ENCODE data around the gene MYOF.

MYOF gene

GRCh38 chr10:93406364-93407145 is 75.6 kb downstream of the MYOF start:
- H3K4me1 Mint-ChIP-seq (ENCODE audit: low read depth): peaks cover 15% of the 10 kb centered on the region
- H3K36me3 Mint-ChIP-seq (ENCODE audit: low read depth): peaks cover 47% of the 10 kb centered on the region
- H3K27ac Mint-ChIP-seq: no peak overlapping the region
- H3K9me3 Mint-ChIP-seq: no peaks in the 10 kb centered on the region
- H3K4me3 Mint-ChIP-seq: no peak overlapping the region
- H3K27me3 Mint-ChIP-seq: no peaks in the 10 kb centered on the region

- Mint-ChIP-seq H3K36me3 (ENCODE audit: low read depth) (peaks cover 43% of the 10 kb centered on the region), H3K4me1 (ENCODE audit: low read depth) (no peaks in the 10 kb centered on the region), H3K9me3 (no peaks in the 10 kb centered on the region), H3K27me3 (no peaks in the 10 kb centered on the region), H3K4me3 (no peak overlapping the region), H3K27ac (no peak overlapping the region)
These were observed 78.1 kb downstream of the MYOF start for GRCh38 chr10:93404048-93404354.

GRCh38 chr10:93403152-93404047 is 78.7 kb downstream of the MYOF start:
- Mint-ChIP-seq H3K9me3 (no peaks in the 10 kb centered on the region), H3K36me3 (ENCODE audit: low read depth) (peaks cover 44% of the 10 kb centered on the region), H3K27ac (no peak overlapping the region), H3K4me3 (no peak overlapping the region), H3K4me1 (ENCODE audit: low read depth) (no peaks in the 10 kb centered on the region), H3K27me3 (no peaks in the 10 kb centered on the region)

- Mint-ChIP-seq H3K4me1 (ENCODE audit: low read depth) (no peaks in the 10 kb centered on the region), H3K36me3 (ENCODE audit: low read depth) (peaks cover 54% of the 10 kb centered on the region), H3K27me3 (no peaks in the 10 kb centered on the region), H3K4me3 (no peak overlapping the region), H3K9me3 (no peaks in the 10 kb centered on the region), H3K27ac (no peak overlapping the region)
These were observed 79.9 kb downstream of the MYOF start for GRCh38 chr10:93402192-93402591.

GRCh38 chr10:93398528-93398927 is 83.6 kb downstream of the MYOF start:
- Mint-ChIP-seq H3K9me3 (no peaks in the 10 kb centered on the region), H3K4me3 (no peak overlapping the region), H3K27ac (no peak overlapping the region), H3K4me1 (ENCODE audit: low read depth) (no peaks in the 10 kb centered on the region), H3K36me3 (ENCODE audit: low read depth) (peaks cover 43% of the 10 kb centered on the region), H3K27me3 (no peaks in the 10 kb centered on the region)

- H3K9me3 Mint-ChIP-seq: no peaks in the 10 kb centered on the region
- H3K27ac Mint-ChIP-seq: no peak overlapping the region
- no peaks in the 10 kb centered on the region for H3K4me1 Mint-ChIP-seq (ENCODE audit: low read depth)
These were observed 85.1 kb downstream of the MYOF start for GRCh38 chr10:93397020-93397419.

GRCh38 chr10:93393211-93393610 is 88.9 kb downstream of the MYOF start:
- Mint-ChIP-seq H3K27me3 (no peaks in the 10 kb centered on the region), H3K27ac (no peak overlapping the region), H3K9me3 (no peaks in the 10 kb centered on the region), H3K4me3 (no peak overlapping the region), H3K4me1 (ENCODE audit: low read depth) (peaks cover 3% of the 10 kb centered on the region), H3K36me3 (ENCODE audit: low read depth) (peaks cover 14% of the 10 kb centered on the region)

More at GRCh38 chr10:93397020-93397419, 85.1 kb downstream of the MYOF start:
- Mint-ChIP-seq H3K36me3 (ENCODE audit: low read depth) (peaks cover 31% of the 10 kb centered on the region), H3K27me3 (no peaks in the 10 kb centered on the region), H3K4me3 (no peak overlapping the region)

- H3K36me3 Mint-ChIP-seq (ENCODE audit: low read depth): peaks cover 11% of the 10 kb centered on the region
- no peaks in the 10 kb centered on the region for H3K9me3 Mint-ChIP-seq
- H3K4me1 Mint-ChIP-seq (ENCODE audit: low read depth): peaks cover 11% of the 10 kb centered on the region
- H3K4me3 Mint-ChIP-seq: no peak overlapping the region
- H3K27me3 Mint-ChIP-seq: no peaks in the 10 kb centered on the region
- no peak overlapping the region for H3K27ac Mint-ChIP-seq
These were observed 90.0 kb downstream of the MYOF start for GRCh38 chr10:93392121-93392520.

GRCh38 chr10:93390306-93391090 is 91.6 kb downstream of the MYOF start:
- H3K27me3 Mint-ChIP-seq: no peaks in the 10 kb centered on the region
- H3K36me3 Mint-ChIP-seq (ENCODE audit: low read depth): peaks cover 18% of the 10 kb centered on the region
- peaks cover 21% of the 10 kb centered on the region for H3K4me1 Mint-ChIP-seq (ENCODE audit: low read depth)
- no peaks in the 10 kb centered on the region for H3K9me3 Mint-ChIP-seq
- no peak overlapping the region for H3K4me3 Mint-ChIP-seq
- H3K27ac Mint-ChIP-seq: no peak overlapping the region

GRCh38 chr10:93386631-93387369 is 95.3 kb downstream of the MYOF start:
- peaks cover 23% of the 10 kb centered on the region for H3K36me3 Mint-ChIP-seq (ENCODE audit: low read depth)
- H3K27me3 Mint-ChIP-seq: no peaks in the 10 kb centered on the region
- no peaks in the 10 kb centered on the region for H3K9me3 Mint-ChIP-seq
- peak overlapping the region; percentile 69 for H3K27ac Mint-ChIP-seq
- H3K4me1 Mint-ChIP-seq (ENCODE audit: low read depth): peaks cover 29% of the 10 kb centered on the region
- peak overlapping the region; percentile 24 for H3K4me3 Mint-ChIP-seq

GRCh38 chr10:93385345-93385744 is 96.8 kb downstream of the MYOF start:
- Mint-ChIP-seq H3K9me3 (no peaks in the 10 kb centered on the region), H3K4me1 (ENCODE audit: low read depth) (peaks cover 38% of the 10 kb centered on the region), H3K27ac (no peak overlapping the region), H3K27me3 (no peaks in the 10 kb centered on the region), H3K36me3 (ENCODE audit: low read depth) (peaks cover 29% of the 10 kb centered on the region), H3K4me3 (no peak overlapping the region)

GRCh38 chr10:93384006-93384405 is 98.1 kb downstream of the MYOF start:
- no peaks in the 10 kb centered on the region for H3K27me3 Mint-ChIP-seq
- no peaks in the 10 kb centered on the region for H3K9me3 Mint-ChIP-seq
- H3K4me3 Mint-ChIP-seq: no peak overlapping the region
- H3K4me1 Mint-ChIP-seq (ENCODE audit: low read depth): peaks cover 51% of the 10 kb centered on the region
- H3K36me3 Mint-ChIP-seq (ENCODE audit: low read depth): peaks cover 34% of the 10 kb centered on the region
- H3K27ac Mint-ChIP-seq: peak overlapping the region; percentile 64

GRCh38 chr10:93383562-93383981 is 98.6 kb downstream of the MYOF start:
- peaks cover 55% of the 10 kb centered on the region for H3K4me1 Mint-ChIP-seq (ENCODE audit: low read depth)
- no peak overlapping the region for H3K4me3 Mint-ChIP-seq

More at GRCh38 chr10:93383562-93383981, 98.6 kb downstream of the MYOF start:
- peaks cover 37% of the 10 kb centered on the region for H3K36me3 Mint-ChIP-seq (ENCODE audit: low read depth)
- no peaks in the 10 kb centered on the region for H3K27me3 Mint-ChIP-seq
- H3K9me3 Mint-ChIP-seq: no peaks in the 10 kb centered on the region
- H3K27ac Mint-ChIP-seq: peak overlapping the region; percentile 24

Measured in stimulated activated naive CD8-positive, alpha-beta T cell treated with anti-CD3 and anti-CD28 coated beads, Interleukin-15, Interleukin-2, amounts not matched to agents 100 ng/mL and 50 ng/mL, for 24 hours (primary cell).